HepG2 (cell line): Measurements from ENCODE around the gene TEX28.

Experiments
- DMAP1 ChIP-seq: IDR thresholded peaks from 2 replicates; pipeline ENCODE4 v1.6.1; 2016
- ELF4 ChIP-seq: sonication (generic); formaldehyde crosslinking; IDR thresholded peaks from 2 replicates; pipeline ENCODE4 v1.5.0; 2020; ENCODE audit warnings: missing genetic modification reagents, mild to moderate bottlenecking, moderate library complexity, borderline replicate concordance
- FOXA1 ChIP-seq, 2 experiments: fragments of 450-650 bp in 1 of 2; sonication (generic) in 1 of 2; formaldehyde crosslinking in 1 of 2; IDR thresholded peaks; 2 replicates each; pipeline versions ENCODE4 v1.4.0 to v1.6.1; 2016 to 2020; ENCODE audit warnings: missing genetic modification reagents in 1 of 2
- GABPA ChIP-seq, 2 experiments: IDR thresholded peaks; 2 replicates each; pipeline ENCODE4 v1.6.1; 2011 to 2016; ENCODE audit warnings: low read depth in 2 of 2, low read length in 1 of 2, missing biosample characterization in 1 of 2, missing genetic modification characterization in 1 of 2
- IRF2 ChIP-seq: IDR thresholded peaks from 2 replicates; pipeline ENCODE4 v1.6.1; 2018; ENCODE audit warnings: missing genetic modification reagents, missing compliant biosample characterization
- MXI1 ChIP-seq: IDR thresholded peaks from 3 replicates; pipeline ENCODE4 v1.6.1; 2012; ENCODE audit warnings: low read depth, low read length, inconsistent platforms, borderline replicate concordance
- RFX5 ChIP-seq: IDR thresholded peaks from 2 replicates; pipeline ENCODE4 v1.6.1; 2011; ENCODE audit warnings: low read depth, low read length, improper control_type of control experiment
- TF ChIP-seq, protein P1 (sequence below): sonication (generic); formaldehyde crosslinking; IDR thresholded peaks from 2 replicates; pipeline ENCODE4 v1.4.0; 2020; ENCODE audit warnings: mild to moderate bottlenecking, missing genetic modification reagents
- TF ChIP-seq, protein P2 (sequence below): sonication (generic); formaldehyde crosslinking; IDR thresholded peaks from 2 replicates; pipeline ENCODE4 v1.4.0; 2020; ENCODE audit warnings: mild to moderate bottlenecking, missing genetic modification reagents

DNA sequence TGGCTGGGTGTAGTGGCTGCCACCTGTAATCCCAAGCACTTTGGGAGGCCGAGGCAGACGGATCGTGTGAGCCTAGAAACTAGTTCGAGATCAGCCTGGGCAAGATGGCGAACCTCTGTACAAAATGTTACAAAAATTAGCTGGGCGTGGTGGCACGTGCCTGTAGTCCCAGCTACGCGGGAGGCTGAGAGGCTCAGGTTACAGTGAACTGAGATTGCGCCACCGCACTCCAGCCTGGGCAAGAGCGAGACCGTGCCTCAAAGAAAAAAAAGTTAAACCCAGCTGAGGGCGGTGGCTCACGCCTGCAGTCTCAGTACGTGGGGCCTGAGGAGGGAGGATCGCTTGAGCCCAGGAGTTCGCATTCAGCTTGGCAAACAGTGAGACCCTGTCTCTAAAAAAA, 1.8 kb upstream of the TEX28 start:
- TF ChIP-seq, protein P1, sequence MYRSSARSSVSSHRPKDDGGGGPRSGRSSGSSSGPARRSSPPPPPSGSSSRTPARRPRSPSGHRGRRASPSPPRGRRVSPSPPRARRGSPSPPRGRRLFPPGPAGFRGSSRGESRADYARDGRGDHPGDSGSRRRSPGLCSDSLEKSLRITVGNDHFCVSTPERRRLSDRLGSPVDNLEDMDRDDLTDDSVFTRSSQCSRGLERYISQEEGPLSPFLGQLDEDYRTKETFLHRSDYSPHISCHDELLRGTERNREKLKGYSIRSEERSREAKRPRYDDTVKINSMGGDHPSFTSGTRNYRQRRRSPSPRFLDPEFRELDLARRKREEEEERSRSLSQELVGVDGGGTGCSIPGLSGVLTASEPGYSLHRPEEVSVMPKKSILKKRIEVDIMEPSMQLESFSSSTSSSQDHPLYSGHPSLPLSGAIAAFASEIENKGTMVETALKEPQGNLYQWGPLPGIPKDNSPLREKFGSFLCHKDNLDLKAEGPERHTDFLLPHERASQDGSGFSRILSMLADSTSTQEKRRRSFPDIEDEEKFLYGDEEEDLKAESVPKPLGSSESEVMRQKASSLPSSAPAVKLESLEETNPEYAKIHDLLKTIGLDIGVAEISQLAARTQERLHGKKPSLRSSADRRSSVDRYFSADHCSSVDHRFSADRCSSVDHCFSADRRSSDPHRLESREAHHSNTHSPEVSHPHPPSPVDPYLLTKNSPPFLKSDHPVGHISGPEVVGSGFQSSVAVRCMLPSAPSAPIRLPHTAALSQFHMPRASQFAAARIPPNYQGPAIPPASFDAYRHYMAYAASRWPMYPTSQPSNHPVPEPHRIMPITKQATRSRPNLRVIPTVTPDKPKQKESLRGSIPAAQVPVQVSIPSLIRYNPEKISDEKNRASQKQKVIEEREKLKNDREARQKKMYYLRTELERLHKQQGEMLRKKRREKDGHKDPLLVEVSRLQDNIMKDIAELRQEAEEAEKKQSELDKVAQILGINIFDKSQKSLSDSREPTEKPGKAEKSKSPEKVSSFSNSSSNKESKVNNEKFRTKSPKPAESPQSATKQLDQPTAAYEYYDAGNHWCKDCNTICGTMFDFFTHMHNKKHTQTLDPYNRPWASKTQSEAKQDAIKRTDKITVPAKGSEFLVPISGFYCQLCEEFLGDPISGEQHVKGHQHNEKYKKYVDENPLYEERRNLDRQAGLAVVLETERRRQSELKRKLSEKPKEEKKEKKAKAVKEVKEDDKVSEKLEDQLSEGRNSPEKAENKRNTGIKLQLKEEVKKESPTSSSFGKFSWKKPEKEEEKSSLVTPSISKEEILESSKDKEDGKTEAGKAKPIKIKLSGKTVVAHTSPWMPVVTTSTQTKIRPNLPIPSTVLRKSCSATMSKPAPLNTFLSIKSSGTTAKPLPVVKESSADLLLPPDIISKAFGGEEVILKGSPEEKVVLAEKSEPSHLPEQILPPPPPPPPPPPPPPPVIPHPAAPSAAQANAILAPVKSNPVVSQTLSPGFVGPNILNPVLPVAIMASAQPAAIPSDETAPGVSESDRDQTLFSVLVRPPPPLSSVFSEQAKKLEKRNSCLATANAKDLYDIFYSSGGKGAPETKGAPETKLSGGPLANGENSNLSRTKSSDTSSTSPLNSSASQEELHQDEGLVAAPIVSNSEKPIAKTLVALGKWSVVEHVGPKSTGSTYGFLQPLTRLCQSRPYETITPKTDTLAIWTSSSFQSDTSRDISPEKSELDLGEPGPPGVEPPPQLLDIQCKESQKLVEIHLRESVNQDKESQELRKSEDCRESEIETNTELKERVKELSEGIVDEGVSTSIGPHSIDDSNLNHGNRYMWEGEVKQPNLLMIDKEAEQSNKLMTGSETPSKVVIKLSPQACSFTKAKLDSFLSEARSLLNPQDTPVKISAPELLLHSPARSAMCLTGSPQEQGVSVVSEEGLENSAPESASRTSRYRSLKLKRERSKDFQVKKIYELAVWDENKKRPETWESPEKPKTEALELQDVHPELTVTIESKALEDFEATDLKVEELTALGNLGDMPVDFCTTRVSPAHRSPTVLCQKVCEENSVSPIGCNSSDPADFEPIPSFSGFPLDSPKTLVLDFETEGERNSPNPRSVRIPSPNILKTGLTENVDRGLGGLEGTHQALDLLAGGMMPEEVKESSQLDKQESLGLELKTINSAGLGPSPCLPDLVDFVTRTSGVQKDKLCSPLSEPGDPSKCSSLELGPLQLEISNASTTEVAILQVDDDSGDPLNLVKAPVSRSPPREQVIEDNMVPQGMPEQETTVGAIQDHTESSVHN: no peak
- TF ChIP-seq DMAP1 (CRISPR knock-in tag) (no peak), MXI1 (no peak), IRF2 (CRISPR knock-in tag) (no peak), FOXA1 (IDR thresholded peaks at IDR 0.05) (no peak), FOXA1 (CRISPR knock-in tag; IDR thresholded peaks at IDR 0.05) (no peak), ELF4 (no peak), RFX5 (no peak), GABPA (IDR thresholded peaks at IDR 0.05; ENCODE audit: low read depth, low read length) (no peak), GABPA (CRISPR knock-in tag; IDR thresholded peaks at IDR 0.05; ENCODE audit: low read depth) (no peak)
- TF ChIP-seq, protein P2, sequence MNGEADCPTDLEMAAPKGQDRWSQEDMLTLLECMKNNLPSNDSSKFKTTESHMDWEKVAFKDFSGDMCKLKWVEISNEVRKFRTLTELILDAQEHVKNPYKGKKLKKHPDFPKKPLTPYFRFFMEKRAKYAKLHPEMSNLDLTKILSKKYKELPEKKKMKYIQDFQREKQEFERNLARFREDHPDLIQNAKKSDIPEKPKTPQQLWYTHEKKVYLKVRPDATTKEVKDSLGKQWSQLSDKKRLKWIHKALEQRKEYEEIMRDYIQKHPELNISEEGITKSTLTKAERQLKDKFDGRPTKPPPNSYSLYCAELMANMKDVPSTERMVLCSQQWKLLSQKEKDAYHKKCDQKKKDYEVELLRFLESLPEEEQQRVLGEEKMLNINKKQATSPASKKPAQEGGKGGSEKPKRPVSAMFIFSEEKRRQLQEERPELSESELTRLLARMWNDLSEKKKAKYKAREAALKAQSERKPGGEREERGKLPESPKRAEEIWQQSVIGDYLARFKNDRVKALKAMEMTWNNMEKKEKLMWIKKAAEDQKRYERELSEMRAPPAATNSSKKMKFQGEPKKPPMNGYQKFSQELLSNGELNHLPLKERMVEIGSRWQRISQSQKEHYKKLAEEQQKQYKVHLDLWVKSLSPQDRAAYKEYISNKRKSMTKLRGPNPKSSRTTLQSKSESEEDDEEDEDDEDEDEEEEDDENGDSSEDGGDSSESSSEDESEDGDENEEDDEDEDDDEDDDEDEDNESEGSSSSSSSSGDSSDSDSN (CRISPR knock-in tag): no peak
